Activated CD8-positive, alpha-beta memory T cell treated with anti-CD3 and anti-CD28 coated beads, Interleukin-2, amount 50 U/mL, for 24 hours (primary cell): ENCODE measurements around the gene NEK5.
"Not testable (repeated sequence)": the region's sequence is repeated elsewhere in the genome, so short reads cannot be mapped to it uniquely, and the experiment has no call there.

Source experiments
- DNase-seq: peaks from one replicate; pipeline ENCODE4 v3.0.0-alpha.2; 2020; ENCODE audit errors: extremely low read depth

NEK5 gene

DNA sequence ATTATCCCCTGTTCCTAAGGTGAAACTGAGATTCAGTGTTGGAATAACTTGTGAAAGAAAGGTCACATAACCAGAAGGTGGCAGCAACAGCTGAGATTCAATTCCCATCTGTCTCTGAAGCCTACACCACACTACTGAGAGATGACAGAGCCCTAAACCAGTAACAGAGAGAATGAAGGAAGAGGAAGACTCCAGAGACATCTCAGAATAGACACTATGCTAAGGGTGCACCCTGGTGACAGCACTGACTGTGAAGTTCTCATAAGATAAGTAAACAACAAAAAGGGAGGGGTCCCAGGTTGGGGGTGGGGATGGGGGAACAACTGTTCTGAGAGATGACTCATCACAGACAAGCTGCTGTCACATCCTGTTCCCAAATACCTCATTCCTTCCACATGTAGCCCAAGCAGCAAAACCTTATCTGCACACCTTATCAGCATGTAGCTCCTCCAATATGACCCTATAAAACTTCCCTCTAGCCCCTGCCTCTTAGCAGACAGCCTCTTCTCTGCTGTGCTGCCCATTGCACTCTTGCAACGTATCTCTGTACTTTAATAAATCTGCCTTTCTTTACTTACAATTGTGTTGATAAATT lies 57.8 kb downstream of the NEK5 start:
- no peak for DNase-seq

DNA sequence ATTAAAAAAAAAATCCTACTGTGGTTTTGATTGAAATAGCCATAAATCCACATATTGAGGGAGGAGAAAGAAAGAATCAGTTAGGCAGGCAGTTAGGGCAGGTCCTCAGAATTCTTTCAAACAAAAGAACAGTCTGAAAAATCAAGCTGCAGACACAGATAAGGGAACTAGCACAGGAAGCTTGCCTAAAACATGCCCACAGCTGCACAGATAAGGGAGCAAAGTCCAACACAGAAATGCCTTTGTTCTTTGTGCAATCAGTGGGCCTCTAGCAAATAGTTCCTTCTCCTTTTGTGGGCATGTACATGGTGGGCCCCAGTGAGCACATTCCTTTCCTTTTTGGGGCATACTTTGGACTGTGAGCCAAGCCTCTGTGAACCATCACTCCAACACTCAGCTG lies 61.6 kb downstream of the NEK5 start:
- DNase-seq = no peak

DNA sequence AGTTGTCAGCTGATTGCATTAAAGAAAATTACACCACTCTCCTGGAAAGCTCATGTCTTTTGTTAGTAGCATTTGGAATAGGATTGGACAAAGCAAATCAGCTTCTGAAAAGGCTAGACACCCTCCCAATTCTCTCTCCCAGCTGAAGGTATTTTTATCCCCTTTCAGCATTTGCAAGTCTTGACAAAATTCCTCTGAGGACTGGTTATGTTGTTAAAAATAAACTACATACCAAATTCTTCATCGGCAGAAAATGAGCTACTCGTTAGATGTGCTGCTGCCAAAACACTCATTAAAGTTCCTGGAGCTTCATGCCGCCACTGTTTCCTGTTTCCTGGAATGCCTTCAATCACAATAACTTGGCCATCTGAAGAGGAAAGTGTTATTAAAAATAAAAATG lies 67.3 kb downstream of the NEK5 start:
- no peak for DNase-seq

DNA sequence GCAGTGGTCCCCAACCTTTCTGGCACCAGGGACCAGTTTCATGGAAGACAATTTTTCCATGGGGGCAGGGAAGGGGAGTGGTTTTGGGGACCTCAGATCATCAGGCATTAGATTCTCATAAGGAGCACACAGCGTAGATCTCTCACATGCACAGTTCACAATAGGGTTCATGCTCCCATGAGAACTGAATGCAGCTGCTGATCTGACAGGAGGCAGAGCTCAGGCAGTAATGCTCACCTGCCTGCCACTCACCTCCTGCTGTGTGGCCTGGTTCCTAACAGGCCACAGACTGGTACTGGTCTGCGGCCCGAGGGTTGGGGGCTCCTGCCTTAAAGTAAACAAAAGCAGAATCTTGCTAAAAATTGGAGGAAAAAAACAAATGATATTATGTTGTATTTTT lies 67.8 kb downstream of the NEK5 start:
- DNase-seq = not testable (repeated sequence)

GRCh38 chr13:52053460-52053859 lies 75.4 kb downstream of the NEK5 start:
- no peak for DNase-seq

GRCh38 chr13:52051400-52051799 lies 77.5 kb downstream of the NEK5 start:
- no peak for DNase-seq

DNA sequence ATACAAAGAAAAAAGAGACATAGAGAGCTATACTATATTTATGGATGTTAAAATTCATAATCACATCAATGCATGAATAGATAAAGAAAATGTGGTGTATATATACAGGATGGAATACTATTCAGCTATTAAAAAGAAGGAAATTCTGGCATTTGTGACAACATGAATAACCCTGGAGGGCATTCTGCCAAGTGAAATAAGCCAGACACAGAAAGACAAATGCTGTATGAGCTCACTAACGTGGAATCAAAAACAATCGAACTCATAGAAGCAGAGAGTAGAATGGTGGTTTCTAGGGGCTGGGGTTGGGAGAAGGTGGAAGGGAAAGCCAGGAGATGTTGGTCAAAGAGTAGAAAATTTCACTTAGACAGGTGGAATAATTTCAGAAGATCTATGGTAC lies 80.4 kb downstream of the NEK5 start:
- no peak for DNase-seq

GRCh38 chr13:52047463-52047862 lies 81.4 kb downstream of the NEK5 start:
- no peak for DNase-seq

DNA sequence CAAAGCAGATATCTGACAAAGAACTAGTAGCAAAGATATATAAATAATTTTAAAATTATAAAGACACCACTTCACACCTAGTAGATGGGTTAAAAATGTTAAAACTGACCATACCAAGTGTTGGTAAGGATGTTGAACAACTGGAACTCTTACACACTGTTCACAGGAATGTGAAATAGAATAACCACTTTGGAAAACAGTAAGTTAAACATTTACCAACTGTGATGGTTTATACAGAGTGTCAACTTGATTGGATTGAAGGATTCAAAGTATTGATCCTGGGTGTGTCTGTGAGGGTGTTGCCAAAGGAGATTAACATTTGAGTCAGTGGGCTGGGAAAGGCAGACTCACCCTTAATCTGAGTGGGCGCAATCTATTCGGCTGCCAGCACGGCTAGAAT lies 85.2 kb downstream of the NEK5 start:
- no peak for DNase-seq

DNA sequence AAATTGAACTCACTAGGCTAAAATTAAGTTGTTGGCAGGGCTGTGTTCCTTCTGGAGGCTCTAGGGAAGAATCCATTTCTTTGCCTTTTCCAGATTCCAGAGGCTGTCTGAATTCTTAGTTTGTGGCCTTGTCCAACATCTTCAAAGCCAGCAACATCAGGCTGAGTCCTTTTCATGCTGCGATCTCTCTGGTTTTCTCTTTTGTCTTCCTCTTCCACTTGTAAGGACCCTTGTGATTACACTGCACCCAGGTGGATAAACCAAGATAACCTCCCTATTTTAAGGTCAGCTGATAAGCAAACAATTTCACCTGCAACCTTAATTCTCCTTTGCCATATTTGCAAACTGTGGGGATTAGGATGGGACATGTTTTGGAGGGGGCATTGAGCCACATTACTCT lies 92.8 kb downstream of the NEK5 start:
- no peak for DNase-seq

GRCh38 chr13:52034616-52035226 lies 94.2 kb downstream of the NEK5 start:
- no peak for DNase-seq

DNA sequence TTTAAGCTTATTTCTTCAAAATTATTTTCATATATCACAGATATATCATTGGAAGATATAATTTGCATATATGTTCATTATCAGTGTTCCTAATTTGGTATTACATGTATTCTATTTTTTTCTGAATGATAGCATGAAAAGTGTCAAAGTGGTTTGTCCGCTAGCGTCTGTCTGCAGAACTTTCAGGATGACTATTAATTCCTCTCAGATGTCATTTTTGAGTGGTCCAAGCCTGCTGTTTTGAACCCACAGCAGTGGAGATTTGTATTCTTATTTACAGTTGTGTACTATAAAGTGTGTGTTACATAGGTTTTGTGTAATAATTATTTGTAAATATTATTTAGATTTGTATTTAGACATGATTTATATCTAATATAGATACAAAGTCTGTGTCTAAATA lies 95.8 kb downstream of the NEK5 start:
- no peak for DNase-seq

GRCh38 chr13:52030401-52030800 lies 98.5 kb downstream of the NEK5 start:
- not testable (repeated sequence) for DNase-seq

GRCh38 chr13:52029569-52029968 lies 99.3 kb downstream of the NEK5 start:
- no peak for DNase-seq

GRCh38 chr13:52027832-52028231 lies 101.0 kb downstream of the NEK5 start:
- no peak for DNase-seq

DNA sequence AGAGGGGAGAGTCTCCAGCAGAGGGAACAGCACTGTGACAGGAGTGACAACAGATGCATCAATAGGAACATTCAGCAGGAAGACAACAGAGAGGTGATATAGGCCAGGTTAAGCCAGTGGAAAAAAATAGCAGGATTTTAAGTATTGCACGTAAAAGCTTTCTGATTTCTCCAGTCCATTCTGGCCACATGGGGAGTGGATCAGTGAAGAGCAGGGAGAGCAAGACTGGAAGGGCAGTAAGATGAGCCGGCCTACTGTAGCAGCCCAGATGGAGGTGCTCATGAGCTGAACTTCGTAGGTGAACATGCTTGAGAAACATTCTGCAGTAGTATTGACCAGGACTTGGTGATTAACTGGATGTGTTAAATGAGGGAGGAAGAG lies 102.6 kb downstream of the NEK5 start:
- no peak for DNase-seq

DNA sequence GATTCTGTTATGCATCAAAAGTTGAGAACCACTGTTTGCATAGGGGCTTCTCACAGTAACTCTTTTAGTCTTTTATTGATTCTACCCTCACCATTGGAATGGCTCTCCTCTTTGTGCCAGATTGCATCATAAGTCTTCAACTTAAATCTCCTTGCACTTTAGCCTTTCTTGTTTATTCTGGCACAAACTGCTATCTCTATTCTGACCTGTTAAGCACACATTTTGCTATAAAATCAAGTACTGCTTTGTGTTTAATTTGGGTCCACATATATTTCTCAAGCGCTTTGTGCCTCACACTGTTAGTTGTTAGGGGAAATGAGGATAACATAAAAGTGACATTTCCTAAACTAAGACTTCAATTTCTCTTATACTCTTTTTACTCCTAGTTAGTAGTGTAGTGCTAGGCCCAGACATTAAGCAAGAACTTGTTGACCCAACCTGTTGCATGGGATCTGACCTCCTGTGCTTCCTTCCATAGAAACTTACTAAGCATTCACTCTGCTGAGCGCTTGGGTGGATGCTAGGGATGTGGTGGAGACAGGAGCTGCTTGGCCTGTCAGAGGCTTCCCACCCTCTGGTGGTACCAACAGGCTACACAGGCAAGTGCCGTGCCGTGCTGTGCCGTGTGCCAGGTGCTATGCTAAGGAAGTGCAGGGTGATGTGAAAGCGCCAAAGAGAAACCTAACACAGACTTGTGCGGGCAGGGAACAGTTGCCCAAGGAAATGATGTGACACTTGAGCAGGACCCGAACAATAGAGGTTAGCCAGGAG lies 103.2 kb downstream of the NEK5 start:
- DNase-seq = no peak

GRCh38 chr13:52024481-52024880 lies 104.4 kb downstream of the NEK5 start, which contains the start of gene UTP14C:
Gene UTP14C (plus strand): TSS chr13:52024691. CDS start chr13:52028805, 4,114 bp downstream.
- DNase-seq = no peak

DNA sequence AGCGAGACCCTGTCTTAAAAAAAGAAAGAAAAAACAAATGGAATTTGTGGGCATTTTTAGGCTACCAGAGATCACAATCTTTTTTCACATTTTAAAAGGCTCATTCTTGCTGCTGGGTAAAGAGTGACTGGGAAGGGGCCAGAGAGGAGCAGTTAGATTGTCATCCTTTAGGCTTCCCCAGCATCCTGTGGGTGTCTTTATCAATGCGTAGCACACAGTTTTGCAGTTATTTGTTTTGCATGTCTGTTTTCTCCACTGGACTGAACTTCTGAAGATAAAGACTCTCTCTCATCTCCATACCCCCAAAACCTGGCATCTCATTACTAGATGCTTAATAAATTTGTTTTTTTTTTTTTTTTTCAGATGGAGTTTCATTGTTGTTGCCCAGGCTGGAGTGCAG lies 106.5 kb downstream of the NEK5 start:
- DNase-seq = no peak

DNA sequence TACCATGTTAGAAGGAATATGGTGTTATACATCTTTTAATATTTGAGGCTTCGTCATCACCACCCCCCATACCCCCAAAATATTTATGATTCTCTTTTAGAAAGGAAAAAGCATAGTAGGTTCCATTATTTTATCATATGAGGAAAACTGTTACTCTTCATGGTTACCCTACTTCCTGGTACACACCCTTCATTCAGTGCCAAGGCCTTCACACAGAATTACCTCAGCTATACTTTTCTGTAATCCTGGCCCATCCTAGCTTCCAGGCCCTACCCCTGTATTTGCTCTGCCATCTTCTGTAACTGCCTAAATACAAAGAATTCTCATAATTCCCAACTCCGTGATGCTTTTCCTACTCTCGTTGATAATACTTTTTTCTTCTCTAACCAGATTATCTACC lies 108.7 kb downstream of the NEK5 start:
- DNase-seq = no peak

GRCh38 chr13:52016296-52016695 lies 112.6 kb downstream of the NEK5 start:
- no peak for DNase-seq

GRCh38 chr13:52012512-52012836 lies 116.4 kb downstream of the NEK5 start:
- no peak for DNase-seq
